Stimulated activated naive B cell treated with anti-CD40 and anti-IgM and Interleukin-4, amounts not matched to agents 10 μg/mL and 1 μg/mL and 100 μg/mL, for 72 hours (primary cell): ENCODE data around the gene CNOT1.
"Not testable (repeated sequence)": the region's sequence is repeated elsewhere in the genome, so short reads cannot be mapped to it uniquely, and the experiment has no call there.

Source experiments
- ATAC-seq, 2 donors: fragments of 150-1000 bp; cut with Tn5 transposase; replicated peaks; 2 replicates each; pipeline ENCODE4 v1.10.0; 2021; ENCODE audit warnings: moderate library complexity in 1 of 2
- DNase-seq: peaks from one replicate; pipeline ENCODE4 v3.0.0; 2021
- H3K27ac Mint-ChIP-seq: one replicate; pipeline ENCODE4 v1.8.0; 2022; ENCODE audit warnings: mild to moderate bottlenecking, mixed read lengths
- H3K27me3 Mint-ChIP-seq, 2 donors: one replicate each; pipeline ENCODE4 v1.8.0; 2022; ENCODE audit warnings: mixed read lengths in 2 of 2
- H3K36me3 Mint-ChIP-seq, 2 donors: one replicate each; pipeline ENCODE4 v1.8.0; 2022; ENCODE audit warnings: mixed read lengths in 2 of 2, mild to moderate bottlenecking in 1 of 2
- H3K4me1 Mint-ChIP-seq, 2 donors: one replicate each; pipeline ENCODE4 v1.8.0; 2022; ENCODE audit warnings: mixed read lengths in 2 of 2, mild to moderate bottlenecking in 1 of 2
- H3K4me3 Mint-ChIP-seq, 2 donors: one replicate each; pipeline ENCODE4 v1.8.0; 2022; ENCODE audit warnings: mild to moderate bottlenecking in 2 of 2, mixed read lengths in 2 of 2, moderate library complexity in 1 of 2
- H3K9me3 Mint-ChIP-seq, 2 donors: one replicate each; pipeline ENCODE4 v1.8.0; 2022; ENCODE audit warnings: mixed read lengths in 2 of 2, mild to moderate bottlenecking in 1 of 2

The CNOT1 gene

DNA sequence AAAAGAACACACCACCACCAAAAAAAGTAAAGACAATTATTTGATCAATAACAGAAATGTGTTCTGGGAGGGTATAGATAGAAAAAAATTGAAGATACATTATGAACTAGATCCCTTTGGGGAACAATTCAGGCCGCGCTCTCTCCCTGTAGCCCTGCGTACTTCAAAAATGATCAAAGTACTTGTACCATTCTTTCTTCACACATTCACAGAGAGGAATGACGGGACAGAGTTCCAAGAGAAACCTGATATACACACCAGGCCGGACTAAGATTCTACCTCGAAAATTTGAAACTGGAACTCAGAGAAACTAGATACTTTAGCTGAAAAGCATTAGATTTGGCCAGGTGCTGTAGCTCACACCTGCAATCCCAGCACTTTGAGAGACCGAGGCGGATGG, 50.0 kb downstream of the CNOT1 start:
- peaks cover 22 to 44% of the 10 kb centered on the region in 2 donors for H3K36me3 Mint-ChIP-seq
- H3K27ac Mint-ChIP-seq: no peak overlapping the region
- no peaks in the 10 kb centered on the region for H3K27me3 Mint-ChIP-seq

DNA sequence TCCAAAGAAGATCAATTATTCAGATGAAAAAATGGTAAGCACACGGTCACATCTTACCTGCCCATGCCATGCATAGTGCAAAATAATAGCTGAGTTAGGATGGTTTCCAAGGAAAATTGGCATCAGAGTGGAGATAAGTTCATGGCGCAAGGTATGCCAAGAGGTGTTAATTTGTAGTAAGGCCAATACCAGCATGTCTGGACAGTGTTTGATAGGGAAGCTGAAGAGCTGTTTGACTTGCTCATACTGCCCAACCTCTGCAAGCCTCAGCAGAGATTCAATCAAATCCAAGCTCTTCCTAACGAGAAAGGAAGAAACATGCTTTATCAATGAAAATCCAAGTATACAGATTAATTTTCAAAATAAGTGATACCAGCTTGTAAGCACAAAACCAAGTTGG, 51.0 kb downstream of the CNOT1 start:
- DNase-seq (no peak), ATAC-seq (no peak)
- Mint-ChIP-seq H3K4me1 (peaks cover 0 to 2% of the 10 kb centered on the region in 2 donors), H3K4me3 (no peak overlapping the region), H3K27ac (no peak overlapping the region), H3K36me3 (peaks cover 28 to 53% of the 10 kb centered on the region in 2 donors), H3K9me3 (no peaks in the 10 kb centered on the region), H3K27me3 (no peaks in the 10 kb centered on the region)

More for the DNA sequence above, 50.0 kb downstream of the CNOT1 start:
- Mint-ChIP-seq H3K4me3 (no peak overlapping the region), H3K4me1 (no peaks in the 10 kb centered on the region), H3K9me3 (no peaks in the 10 kb centered on the region)
- no peak for DNase-seq
- no peak for ATAC-seq

DNA sequence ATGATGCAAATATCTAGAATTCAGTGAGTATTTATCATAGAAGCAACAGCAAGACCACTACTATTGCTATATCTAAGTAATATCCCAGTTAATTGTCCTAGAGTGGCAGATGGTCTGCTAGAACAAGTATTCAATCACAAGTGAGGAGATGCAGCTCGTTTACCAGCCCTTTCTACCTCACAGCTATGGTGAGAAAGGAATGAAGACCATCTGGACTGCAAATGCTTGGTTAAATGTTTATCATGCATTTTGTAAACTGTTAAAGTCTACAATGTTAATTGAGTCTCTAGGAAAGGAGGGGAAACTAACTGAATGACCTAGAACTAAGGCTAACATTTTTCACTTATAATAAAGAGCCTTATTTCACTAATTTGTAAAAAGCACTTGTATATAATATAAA, 52.5 kb downstream of the CNOT1 start:
- H3K9me3 Mint-ChIP-seq: no peaks in the 10 kb centered on the region
- H3K4me1 Mint-ChIP-seq: peaks cover 0 to 2% of the 10 kb centered on the region in 2 donors
- no peak for ATAC-seq
- no peak overlapping the region for H3K27ac Mint-ChIP-seq
- no peak overlapping the region for H3K4me3 Mint-ChIP-seq
- DNase-seq: no peak
- peaks cover 32 to 59% of the 10 kb centered on the region in 2 donors for H3K36me3 Mint-ChIP-seq
- no peaks in the 10 kb centered on the region for H3K27me3 Mint-ChIP-seq

DNA sequence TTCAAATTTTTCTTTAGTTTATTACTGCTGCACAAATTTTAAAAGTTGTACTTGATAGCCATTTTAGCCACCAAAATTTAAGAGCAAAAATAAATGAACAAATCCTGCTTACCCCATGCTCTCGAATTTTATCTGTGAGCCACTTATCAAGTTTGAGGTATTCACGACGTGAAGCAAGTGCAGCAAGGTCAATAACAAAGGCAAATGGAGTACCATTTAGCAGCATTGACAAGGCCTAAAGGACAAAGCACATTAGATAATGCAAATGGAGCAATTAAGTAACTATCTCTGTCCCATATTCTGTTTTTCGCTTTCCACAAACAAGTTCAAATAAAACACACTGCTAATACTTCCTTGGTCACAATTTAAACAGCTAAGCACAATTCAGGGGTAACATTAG, 54.7 kb downstream of the CNOT1 start:
- ATAC-seq (no peak), DNase-seq (no peak)
- peaks cover 39 to 66% of the 10 kb centered on the region in 2 donors for H3K36me3 Mint-ChIP-seq
- H3K27me3 Mint-ChIP-seq: no peaks in the 10 kb centered on the region
- H3K4me3 Mint-ChIP-seq: no peak overlapping the region
- H3K27ac Mint-ChIP-seq: no peak overlapping the region
- no peaks in the 10 kb centered on the region for H3K9me3 Mint-ChIP-seq
- peaks cover 0 to 2% of the 10 kb centered on the region in 2 donors for H3K4me1 Mint-ChIP-seq

DNA sequence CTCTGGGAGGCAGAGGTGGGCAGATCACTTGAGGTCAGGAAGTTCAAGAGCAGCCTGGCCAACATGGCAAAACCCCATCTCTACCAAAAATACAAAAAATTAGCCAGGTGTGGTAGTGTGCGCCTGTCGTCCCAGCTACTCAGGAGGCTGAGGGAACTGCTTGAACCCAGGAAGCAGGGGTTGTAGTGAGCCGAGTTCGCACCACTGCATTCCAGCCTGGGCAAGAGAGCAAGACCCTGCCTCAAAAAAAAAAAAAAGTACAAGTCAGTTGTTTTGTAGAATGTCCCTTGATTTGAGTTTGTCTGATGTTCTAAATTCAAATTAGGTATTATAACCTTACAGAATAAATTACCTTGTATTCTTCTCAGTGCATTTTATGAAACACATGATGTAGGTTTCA, 63.9 kb downstream of the CNOT1 start:
- peaks cover 31 to 45% of the 10 kb centered on the region in 2 donors for H3K36me3 Mint-ChIP-seq
- DNase-seq, H3K27ac Mint-ChIP-seq, H3K9me3 Mint-ChIP-seq, H3K27me3 Mint-ChIP-seq, H3K4me3 Mint-ChIP-seq, ATAC-seq, H3K4me1 Mint-ChIP-seq: not testable (repeated sequence)

DNA sequence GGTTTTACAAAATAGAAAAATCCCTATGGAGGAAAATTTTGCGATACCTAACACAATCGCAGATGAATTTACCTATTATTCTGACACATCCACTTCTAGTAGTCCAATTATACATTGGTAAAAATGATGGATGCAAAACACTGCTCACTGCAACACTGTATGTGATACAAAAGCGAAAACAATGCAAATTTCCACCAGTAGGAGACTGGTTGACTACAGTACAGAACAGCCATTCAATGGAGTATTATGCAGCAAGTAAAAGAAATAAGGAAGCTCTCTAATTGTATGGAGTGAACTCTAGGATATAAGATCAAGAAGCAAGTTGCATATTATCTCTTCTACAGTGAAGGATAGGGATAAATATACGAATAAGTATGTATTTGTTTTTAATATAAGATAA, 65.9 kb downstream of the CNOT1 start:
- Mint-ChIP-seq H3K27me3 (no peaks in the 10 kb centered on the region), H3K4me3 (no peak overlapping the region), H3K9me3 (no peaks in the 10 kb centered on the region), H3K27ac (no peak overlapping the region), H3K36me3 (peaks cover 25 to 33% of the 10 kb centered on the region in 2 donors), H3K4me1 (peaks cover 0 to 3% of the 10 kb centered on the region in 2 donors)
- no peak for ATAC-seq
- no peak for DNase-seq

DNA sequence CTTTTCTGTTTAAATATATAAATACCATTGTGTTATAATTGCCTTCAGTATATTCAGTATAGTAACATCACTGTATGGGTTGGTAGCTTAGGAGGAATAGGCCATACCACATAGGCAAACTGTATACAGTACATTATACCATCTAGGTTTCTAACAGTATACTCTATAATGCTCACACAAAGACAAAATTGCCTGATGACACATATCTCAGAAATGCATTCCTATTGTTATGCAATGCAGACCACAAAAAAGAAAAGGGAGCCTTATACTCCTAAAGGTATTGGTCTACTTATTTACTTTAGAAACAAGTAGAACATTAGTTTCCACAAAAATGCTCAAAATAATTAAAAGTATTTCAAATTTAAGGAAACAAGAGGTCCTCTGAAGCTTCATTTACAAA, 66.4 kb downstream of the CNOT1 start:
- peaks cover 0 to 3% of the 10 kb centered on the region in 2 donors for H3K4me1 Mint-ChIP-seq
- peaks cover 27 to 30% of the 10 kb centered on the region in 2 donors for H3K36me3 Mint-ChIP-seq
- H3K27ac Mint-ChIP-seq: no peak overlapping the region
- no peak overlapping the region for H3K4me3 Mint-ChIP-seq
- ATAC-seq: no peak
- DNase-seq: no peak
- no peaks in the 10 kb centered on the region for H3K9me3 Mint-ChIP-seq
- H3K27me3 Mint-ChIP-seq: no peaks in the 10 kb centered on the region

DNA sequence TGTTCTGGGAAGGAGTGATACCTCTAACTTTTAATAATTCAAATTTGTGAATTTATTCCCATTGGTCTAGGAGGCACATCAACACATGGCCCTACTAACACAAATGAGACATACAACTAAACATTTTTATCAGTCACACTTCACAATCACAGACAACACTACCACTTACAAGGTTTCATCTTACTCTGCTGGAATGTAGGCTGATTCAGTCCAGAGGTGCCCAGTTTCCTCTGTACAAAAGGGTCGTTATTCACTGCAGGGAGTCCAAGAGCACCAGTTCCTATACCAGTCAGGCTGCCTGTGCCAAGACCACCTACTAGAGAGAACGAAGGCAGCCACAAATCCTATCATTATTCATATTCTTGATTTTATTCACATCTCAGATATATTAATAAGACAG, 72.9 kb downstream of the CNOT1 start:
- Mint-ChIP-seq H3K36me3 (peaks cover 25 to 33% of the 10 kb centered on the region in 2 donors), H3K9me3 (no peaks in the 10 kb centered on the region), H3K4me1 (peaks cover 0 to 3% of the 10 kb centered on the region in 2 donors), H3K27ac (no peak overlapping the region), H3K27me3 (no peaks in the 10 kb centered on the region), H3K4me3 (no peak overlapping the region)
- DNase-seq (no peak), ATAC-seq (no peak)

DNA sequence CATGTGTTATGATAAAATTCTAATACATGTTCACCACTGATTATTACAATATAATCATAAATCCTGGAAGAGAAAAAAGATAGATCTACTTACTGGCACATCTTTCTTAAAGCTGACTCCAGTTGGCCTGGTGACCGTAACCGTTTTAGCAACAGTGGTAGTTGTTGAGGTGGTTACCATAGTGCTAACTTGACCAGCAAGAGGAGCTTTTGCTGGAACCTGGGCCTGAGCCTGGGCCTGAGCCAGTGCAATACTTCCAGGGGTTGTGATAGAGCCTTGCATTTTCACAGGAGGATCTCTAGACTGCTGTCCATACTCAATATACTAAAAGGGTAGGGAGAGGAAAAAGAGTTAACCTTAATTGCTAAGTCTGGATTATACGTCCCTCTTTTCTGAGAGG, 78.1 kb downstream of the CNOT1 start:
- Mint-ChIP-seq H3K36me3 (peaks cover 25 to 40% of the 10 kb centered on the region in 2 donors), H3K27ac (no peak overlapping the region), H3K9me3 (no peaks in the 10 kb centered on the region), H3K27me3 (no peaks in the 10 kb centered on the region), H3K4me1 (no peaks in the 10 kb centered on the region), H3K4me3 (no peak overlapping the region)
- DNase-seq (no peak), ATAC-seq (no peak)

DNA sequence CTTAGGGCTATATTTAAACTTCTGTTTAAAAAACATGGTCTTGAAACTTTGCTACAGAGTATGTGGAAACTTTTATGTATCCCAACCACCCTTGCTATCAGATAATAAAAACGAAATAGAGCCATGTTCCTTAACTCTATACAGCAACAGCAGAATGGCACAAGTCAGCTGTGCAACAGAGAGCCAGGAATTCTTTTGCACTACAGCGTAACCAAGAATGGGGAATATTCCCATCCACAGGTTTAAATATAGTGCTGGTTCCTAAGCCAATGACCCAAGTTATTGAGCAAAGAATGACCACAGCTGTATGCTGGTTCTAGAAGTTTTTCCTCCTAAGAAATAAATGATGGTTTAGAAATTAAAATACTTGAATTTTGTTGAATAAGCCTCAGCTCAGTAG, 81.2 kb downstream of the CNOT1 start:
- H3K27ac Mint-ChIP-seq: no peak overlapping the region
- no peak overlapping the region for H3K4me3 Mint-ChIP-seq
- no peak for ATAC-seq
- H3K4me1 Mint-ChIP-seq: no peaks in the 10 kb centered on the region
- no peak for DNase-seq
- H3K36me3 Mint-ChIP-seq: peaks cover 27 to 45% of the 10 kb centered on the region in 2 donors
- no peaks in the 10 kb centered on the region for H3K27me3 Mint-ChIP-seq
- no peaks in the 10 kb centered on the region for H3K9me3 Mint-ChIP-seq

DNA sequence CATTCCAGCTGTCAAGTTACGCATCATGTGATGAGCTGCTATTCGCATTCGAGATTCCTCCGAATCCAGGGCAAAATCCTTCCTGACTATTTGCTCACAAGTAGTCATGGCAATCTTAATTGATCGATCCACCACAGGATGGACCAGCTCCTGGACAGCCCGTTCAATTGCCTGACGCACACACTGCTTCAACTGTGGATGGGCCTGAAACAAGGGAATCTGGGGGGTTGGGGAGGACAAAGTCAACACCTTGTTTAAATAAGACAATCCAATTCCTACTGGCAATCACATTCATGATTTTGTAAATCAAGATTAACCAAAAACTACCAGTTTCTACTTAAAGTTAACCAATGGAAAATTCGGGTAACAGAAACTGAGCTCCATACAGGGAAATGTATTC, 85.9 kb downstream of the CNOT1 start:
- Mint-ChIP-seq H3K27me3 (no peaks in the 10 kb centered on the region), H3K36me3 (peaks cover 25 to 48% of the 10 kb centered on the region in 2 donors), H3K27ac (no peak overlapping the region), H3K4me3 (no peak overlapping the region), H3K9me3 (no peaks in the 10 kb centered on the region), H3K4me1 (no peaks in the 10 kb centered on the region)
- ATAC-seq (no peak), DNase-seq (no peak)

DNA sequence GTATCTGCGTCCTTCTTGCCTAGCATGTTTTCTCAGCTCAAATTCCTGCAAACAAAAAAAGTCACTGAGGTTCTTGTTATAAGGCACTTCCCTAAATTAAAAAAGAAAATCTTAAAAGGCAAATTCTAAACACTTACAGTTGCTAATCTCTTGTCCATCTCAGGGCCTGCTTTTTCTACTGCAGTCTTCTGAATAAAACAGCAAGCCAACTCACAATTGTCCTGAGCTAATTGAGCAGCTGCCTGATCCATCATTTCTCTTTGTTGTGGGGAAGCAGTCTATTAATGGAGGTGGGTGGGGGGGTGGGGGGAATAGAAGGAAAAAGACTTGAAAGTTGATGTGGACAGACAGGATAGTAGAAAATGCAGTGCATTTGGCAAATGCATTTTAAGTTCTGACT, 87.3 kb downstream of the CNOT1 start:
- Mint-ChIP-seq H3K9me3 (no peaks in the 10 kb centered on the region), H3K27me3 (no peaks in the 10 kb centered on the region), H3K36me3 (peaks cover 34 to 57% of the 10 kb centered on the region in 2 donors), H3K4me1 (no peaks in the 10 kb centered on the region), H3K4me3 (no peak overlapping the region), H3K27ac (no peak overlapping the region)
- DNase-seq (no peak), ATAC-seq (no peak)

DNA sequence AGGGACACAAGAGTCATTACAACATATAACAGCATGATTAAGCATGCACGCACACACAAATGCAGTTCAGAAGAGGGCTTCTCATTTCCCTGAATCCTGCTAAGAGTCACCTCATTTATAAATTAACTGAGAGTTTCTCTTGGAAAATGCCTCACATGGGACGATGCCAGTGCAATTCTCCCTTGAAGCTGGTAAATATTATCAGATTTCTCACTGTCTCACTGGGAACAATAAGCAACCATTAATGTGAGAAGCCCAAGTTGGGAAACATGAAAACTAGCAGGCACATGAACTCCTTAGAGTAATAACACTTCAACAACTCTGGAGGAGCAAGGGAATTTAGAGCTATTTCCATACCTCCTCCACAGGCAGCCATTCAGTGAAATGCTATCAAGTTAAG, 87.9 kb downstream of the CNOT1 start:
- no peaks in the 10 kb centered on the region for H3K4me1 Mint-ChIP-seq
- ATAC-seq (no peak), DNase-seq (no peak)
- H3K36me3 Mint-ChIP-seq: peaks cover 37 to 58% of the 10 kb centered on the region in 2 donors
- no peaks in the 10 kb centered on the region for H3K9me3 Mint-ChIP-seq
- no peak overlapping the region for H3K4me3 Mint-ChIP-seq
- H3K27ac Mint-ChIP-seq: no peak overlapping the region
- no peaks in the 10 kb centered on the region for H3K27me3 Mint-ChIP-seq

DNA sequence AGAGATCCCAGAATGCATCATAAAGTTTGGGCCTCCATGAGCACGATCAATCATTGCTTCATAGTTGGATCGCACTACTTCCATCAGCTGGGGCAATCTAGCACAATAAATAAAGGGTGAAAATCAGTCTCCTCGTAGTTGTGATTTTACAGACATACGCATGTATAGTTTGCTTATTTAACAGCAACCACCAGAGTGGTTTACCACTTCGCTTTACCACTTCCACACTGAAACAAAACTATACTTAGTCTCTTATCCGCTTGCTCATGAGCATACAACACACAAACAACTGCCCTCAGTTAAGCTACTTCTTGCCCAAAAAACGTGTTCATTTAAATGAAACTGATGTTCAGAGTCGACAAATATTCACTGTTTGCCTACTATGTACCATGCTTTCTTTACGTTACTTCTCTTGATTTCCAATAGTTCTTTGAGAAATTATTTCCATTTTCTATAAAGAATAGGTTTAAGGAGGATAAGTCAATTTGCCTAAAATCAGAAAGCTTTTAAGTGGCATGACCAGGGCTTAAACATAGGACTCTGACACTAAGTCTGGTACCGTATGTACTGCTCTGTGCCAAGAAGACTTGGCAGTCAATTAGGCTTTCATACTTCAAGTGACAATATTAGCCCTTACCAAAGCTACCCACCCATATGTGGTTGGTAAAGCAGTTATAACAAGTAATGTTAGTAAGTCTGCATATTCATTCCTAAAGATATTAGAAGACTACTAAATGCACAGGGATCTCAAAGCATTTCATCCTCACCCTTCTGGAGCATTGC, 92.3 kb downstream of the CNOT1 start:
- Mint-ChIP-seq H3K4me1 (peaks cover 0 to 2% of the 10 kb centered on the region in 2 donors), H3K27me3 (no peaks in the 10 kb centered on the region), H3K4me3 (no peak overlapping the region), H3K36me3 (peaks cover 46 to 64% of the 10 kb centered on the region in 2 donors), H3K27ac (no peak overlapping the region), H3K9me3 (no peaks in the 10 kb centered on the region)
- DNase-seq (no peak), ATAC-seq (no peak)

DNA sequence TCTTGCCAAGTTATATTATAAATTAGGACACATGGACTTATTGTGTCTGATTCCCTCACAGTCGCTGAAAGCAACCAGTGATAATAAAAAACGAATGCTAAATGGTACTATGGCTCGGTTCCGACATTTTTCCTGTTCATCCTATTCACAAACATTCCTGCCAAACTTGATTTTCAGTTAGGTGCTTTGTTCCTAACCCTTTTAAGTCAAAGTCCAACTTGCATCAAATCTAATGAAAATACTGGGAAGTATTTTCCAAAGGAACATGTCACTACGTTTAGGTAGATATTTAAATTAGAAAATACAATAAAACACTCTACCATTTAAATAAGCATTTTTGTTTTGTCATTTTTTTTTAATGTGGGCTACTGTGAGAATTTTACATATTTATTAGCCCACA, 93.3 kb downstream of the CNOT1 start:
- Mint-ChIP-seq H3K9me3 (no peaks in the 10 kb centered on the region), H3K27ac (no peak overlapping the region), H3K4me3 (no peak overlapping the region), H3K4me1 (peaks cover 0 to 2% of the 10 kb centered on the region in 2 donors), H3K36me3 (peaks cover 51 to 72% of the 10 kb centered on the region in 2 donors), H3K27me3 (no peaks in the 10 kb centered on the region)
- ATAC-seq: no peak
- DNase-seq: no peak
